Gastrocnemius medialis (tissue), 4 donors: ENCODE results near the gene TMEM37.

Experiments
- POLR2A ChIP-seq, 2 donors: fragments of 450-650 bp; IDR thresholded peaks; one replicate each; pipeline ENCODE4 v1.6.1; 2017; ENCODE audit warnings: antibody characterized with exemption in 2 of 2, mild to moderate bottlenecking in 2 of 2, moderate library complexity in 2 of 2
- TF ChIP-seq, protein P1 (sequence below), 5 experiments: fragments of 450-650 bp in 3 of 5; fragments of 200-600 bp in 2 of 5; sonication (generic) in 2 of 5; IDR thresholded peaks in 4 of 5; conservative IDR thresholded peaks in 1 of 5; 1 replicate in 4 of 5; 2 replicates in 1 of 5; pipeline ENCODE4 v1.5.1; 2016 to 2019; ENCODE audit warnings: antibody characterized with exemption in 5 of 5, mild to moderate bottlenecking in 3 of 5, moderate library complexity in 3 of 5

- TF ChIP-seq, protein P1, sequence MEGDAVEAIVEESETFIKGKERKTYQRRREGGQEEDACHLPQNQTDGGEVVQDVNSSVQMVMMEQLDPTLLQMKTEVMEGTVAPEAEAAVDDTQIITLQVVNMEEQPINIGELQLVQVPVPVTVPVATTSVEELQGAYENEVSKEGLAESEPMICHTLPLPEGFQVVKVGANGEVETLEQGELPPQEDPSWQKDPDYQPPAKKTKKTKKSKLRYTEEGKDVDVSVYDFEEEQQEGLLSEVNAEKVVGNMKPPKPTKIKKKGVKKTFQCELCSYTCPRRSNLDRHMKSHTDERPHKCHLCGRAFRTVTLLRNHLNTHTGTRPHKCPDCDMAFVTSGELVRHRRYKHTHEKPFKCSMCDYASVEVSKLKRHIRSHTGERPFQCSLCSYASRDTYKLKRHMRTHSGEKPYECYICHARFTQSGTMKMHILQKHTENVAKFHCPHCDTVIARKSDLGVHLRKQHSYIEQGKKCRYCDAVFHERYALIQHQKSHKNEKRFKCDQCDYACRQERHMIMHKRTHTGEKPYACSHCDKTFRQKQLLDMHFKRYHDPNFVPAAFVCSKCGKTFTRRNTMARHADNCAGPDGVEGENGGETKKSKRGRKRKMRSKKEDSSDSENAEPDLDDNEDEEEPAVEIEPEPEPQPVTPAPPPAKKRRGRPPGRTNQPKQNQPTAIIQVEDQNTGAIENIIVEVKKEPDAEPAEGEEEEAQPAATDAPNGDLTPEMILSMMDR (IDR thresholded peaks at IDR 0.05 in 4 of 5, conservative IDR thresholded peaks at IDR 0.05 in 1 of 5): no peak
- no peak for TF ChIP-seq POLR2A (IDR thresholded peaks at IDR 0.05)
Measured at GRCh38 chr2:119415630-119416029, 16.0 kb upstream of the TMEM37 start.
